GM15510 (cell line): ENCODE measurements around the gene CDK9.

ENCODE experiments used
- POLR2A ChIP-seq: IDR thresholded peaks from 3 replicates; pipeline ENCODE4 v1.6.1; 2011; ENCODE audit warnings: borderline replicate concordance; ENCODE audit not compliant: insufficient read length; ENCODE audit errors: extremely low read depth

The CDK9 gene

DNA sequence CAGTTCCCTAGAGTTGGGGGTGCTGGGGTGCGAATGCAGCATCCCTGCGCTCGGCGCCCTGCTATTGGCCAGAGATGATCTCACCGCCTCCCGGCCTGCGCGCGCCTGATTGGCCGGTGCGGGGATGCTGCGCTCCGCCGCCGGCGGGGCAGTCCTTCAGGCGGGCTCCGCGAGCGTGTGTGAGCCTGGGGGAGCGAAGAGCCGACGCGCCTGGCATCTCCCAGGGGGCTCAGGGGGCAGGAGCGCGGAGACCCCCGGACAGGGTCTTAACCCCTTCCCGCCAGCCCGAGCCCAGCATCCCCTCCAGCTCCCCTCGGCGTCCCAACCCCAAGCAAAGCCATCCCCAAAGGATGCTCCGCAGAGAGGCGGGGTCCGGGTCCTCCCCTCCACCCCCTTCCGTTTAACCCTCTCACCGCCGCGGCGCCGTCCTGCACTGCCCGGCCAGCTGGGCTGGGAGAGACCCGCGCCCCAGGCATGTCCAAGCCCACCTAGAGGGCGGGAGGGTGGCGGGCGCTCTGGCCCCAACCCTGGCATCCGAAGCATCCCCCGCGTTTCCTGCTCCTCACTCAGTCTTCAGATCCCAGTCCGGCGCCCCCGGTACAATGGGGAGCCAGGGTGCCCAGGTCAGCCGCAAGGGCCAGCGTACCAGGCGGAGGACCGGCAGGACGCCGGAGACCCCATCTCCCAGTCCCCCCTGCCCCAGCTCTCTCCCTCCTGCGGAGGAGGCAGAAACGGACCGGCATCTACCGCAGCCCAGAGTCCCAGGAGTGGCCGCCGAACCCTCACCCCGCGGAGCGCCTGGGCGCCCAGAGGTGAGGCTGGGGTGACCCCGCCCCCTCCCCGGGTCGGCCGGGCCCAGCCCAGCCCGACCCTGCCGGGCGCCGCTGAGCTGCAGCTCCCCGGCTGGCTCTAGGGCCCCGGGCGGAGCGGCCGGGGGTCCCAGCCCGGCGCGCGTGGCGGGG is 31.5 kb upstream of the CDK9 start:
- no peak for TF ChIP-seq POLR2A

GRCh38 chr9:127755061-127756060 is 30.5 kb upstream of the CDK9 start:
- TF ChIP-seq POLR2A = no peak

DNA sequence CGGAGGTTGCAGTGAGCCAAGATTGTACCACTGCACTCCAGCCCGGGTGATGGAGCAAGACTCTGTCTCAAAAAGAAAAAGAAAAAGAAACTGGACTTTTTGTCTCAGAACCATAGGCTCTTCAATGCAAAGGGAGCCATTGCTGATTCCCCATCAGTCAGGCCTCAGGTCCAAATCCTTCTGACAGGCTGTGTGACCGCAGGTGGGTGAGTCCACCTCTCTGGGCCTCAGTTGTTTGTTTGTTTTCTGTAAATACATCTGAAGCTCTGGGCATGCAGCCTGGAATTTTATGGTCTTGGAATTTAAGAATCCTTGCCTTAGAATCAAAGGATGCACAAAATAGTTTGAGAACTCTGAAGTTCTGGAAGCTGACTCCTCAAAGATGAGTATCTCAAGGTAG is 29.6 kb upstream of the CDK9 start:
- TF ChIP-seq POLR2A = no peak

DNA sequence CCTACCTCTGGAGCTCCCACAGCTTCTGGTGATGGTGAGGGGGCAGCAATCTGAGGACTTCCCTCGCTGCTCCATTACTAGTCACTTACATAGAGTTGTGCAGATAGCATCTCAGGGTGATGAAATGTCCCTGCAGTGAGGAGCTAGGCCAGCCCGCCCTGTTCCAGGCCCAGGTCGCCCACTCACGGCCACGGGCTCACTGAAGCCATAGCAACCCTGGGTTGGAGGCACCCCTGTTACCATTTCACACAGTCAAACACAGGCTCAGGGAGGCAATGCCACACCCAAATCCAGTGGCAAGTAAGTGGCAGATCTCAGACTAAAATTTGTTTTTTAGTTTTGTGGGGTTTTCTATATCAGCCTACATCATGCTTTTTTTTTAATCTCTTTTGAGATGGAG is 27.0 kb upstream of the CDK9 start:
- TF ChIP-seq POLR2A = no peak

DNA sequence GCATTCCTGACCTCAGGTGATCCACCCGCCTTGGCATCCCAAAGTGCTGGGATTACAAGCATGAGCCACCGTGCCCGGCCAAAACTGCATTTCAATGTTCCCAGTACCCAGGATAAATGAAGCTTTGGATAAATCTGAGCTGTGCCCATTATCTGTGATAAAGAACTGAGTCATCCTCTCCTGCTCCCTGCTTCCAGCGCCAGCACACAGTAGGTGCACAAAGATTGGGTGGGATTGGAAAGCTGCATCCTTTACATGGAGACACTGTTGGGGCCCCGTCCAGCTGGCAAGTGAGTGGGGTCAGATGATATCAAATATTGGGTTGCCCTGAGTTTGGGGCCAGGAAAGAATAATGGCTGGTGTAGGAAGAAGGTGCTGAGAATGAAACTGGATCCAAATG is 24.8 kb upstream of the CDK9 start:
- TF ChIP-seq POLR2A = no peak

GRCh38 chr9:127761491-127761956 is 24.3 kb upstream of the CDK9 start:
- TF ChIP-seq POLR2A = no peak

DNA sequence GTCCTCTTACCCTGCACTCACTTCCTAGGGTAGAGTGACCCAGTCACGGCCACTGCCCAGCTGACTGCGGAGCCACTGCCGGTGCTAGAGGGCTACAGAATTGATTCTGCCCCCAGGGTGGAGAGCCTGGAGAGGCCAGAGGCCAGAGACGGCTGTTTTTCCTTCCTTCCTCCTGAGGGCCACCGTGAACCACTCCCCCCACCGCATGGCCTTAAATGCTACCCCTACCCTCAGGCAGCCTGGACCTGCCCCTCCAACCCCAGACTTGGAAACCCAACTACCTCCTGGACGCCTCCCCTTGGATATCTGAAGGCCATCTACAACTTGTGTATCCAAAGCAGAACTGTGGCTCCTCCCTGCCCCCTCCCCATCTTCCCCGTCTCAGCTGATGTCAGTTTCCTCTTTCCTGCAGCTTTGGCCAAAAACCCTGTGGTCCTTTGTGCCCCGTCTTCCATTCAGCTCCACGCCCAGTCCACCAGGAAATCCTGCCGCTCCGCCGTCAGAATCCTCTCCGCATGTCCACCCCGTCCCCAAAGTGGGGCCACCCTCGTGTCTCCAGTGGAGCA is 23.6 kb upstream of the CDK9 start:
- TF ChIP-seq POLR2A = no peak

GRCh38 chr9:127763918-127764384 is 21.9 kb upstream of the CDK9 start:
- no peak for TF ChIP-seq POLR2A

DNA sequence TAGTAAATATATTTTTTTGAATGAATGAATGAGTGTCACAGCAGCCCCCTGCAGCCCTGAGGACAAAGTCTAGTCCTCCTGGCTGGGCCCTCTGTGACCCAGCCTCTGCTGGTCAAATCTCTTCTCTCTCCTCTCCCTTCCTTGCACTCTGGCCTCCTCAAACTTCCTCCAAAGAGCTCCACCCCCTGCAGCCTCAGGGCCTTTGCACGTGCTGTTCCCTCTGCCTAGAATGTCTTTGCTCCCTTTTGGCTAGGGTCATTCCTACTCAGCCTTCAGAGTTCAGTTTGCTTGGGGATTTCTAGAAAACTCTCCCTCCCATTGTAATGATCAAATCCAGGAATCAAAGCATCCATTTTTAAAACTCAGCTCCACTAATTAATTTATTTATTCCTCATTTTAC is 20.4 kb upstream of the CDK9 start:
- TF ChIP-seq POLR2A = no peak

- no peak for TF ChIP-seq POLR2A
Observed at GRCh38 chr9:127767410-127767809, 18.4 kb upstream of the CDK9 start.

GRCh38 chr9:127767909-127768331 is 17.9 kb upstream of the CDK9 start:
- TF ChIP-seq POLR2A = no peak

DNA sequence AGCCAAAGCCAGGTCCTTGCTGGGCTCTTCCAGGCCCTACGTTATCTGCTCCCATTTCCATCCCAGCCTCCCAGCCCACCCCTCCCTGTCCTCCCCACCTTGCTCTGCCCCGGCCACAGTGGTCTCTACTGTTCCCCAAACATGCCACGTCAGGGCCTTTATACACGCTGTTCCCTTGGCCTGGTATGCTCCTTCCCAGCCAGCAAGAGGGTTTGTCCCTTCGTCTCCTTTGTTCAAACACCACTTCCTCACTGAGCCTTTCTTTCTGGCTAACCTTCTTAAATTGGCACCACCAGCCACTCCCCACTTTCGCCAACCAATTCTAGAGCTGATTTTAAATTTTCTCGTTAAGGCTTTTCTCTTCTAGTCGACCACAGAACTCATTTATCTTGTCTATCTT is 17.1 kb upstream of the CDK9 start:
- no peak for TF ChIP-seq POLR2A

- TF ChIP-seq POLR2A = no peak
Observed at GRCh38 chr9:127769101-127769500, 16.7 kb upstream of the CDK9 start.

DNA sequence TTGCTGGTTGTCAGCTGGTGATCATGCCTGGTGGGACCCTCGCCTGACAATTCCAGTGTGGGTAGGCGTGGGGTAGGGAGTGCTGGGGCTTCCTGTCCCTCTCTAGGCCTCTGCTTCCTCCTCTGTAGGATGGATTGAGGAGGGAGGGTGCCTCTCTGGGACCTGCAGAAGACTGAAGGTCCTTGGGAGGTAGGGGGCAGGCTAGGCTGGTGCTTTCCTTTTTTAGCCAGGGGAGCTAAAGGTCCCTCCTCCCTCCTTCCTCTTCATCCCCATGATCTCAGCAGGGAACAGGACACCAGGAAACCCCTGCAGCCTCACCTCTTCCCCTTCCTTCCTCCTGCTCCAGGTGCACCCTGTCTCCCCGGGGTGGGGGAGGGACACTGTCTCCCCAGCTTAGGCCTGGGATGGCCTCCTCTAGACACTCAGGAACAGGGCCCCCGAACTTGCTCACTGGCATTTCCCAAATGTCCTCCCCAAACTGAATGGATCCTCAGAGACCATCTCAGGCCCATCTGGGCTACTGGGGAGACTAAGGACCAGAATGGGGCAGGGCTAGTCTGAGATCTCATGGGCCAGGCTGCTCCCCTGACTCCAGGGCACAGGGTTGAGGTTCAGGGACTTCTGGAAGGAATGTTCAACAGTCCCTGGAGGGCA is 15.8 kb upstream of the CDK9 start:
- no peak for TF ChIP-seq POLR2A
